Skin epidermis (tissue), 12 donors: ENCODE data around the gene PPHLN1.
"Not testable (repeated sequence)": the region's sequence is repeated elsewhere in the genome, so short reads cannot be mapped to it uniquely, and the experiment has no call there.

Experiments used
- H3K27ac ChIP-seq, 21 experiments: fragments of 200-600 bp; sonication (generic) in 11 of 21; one replicate each; pipeline ENCODE4 v1.5.0; 2020; ENCODE audit warnings: mild to moderate bottlenecking in 3 of 21, inconsistent platforms in 2 of 21, moderate library complexity in 2 of 21
- H3K4me3 ChIP-seq, 7 experiments: fragments of 200-600 bp; sonication (generic) in 2 of 7; one replicate each; pipeline ENCODE4 v1.5.0; 2020; ENCODE audit warnings: inconsistent platforms in 2 of 7, mild to moderate bottlenecking in 2 of 7, moderate library complexity in 1 of 7

The PPHLN1 gene

DNA sequence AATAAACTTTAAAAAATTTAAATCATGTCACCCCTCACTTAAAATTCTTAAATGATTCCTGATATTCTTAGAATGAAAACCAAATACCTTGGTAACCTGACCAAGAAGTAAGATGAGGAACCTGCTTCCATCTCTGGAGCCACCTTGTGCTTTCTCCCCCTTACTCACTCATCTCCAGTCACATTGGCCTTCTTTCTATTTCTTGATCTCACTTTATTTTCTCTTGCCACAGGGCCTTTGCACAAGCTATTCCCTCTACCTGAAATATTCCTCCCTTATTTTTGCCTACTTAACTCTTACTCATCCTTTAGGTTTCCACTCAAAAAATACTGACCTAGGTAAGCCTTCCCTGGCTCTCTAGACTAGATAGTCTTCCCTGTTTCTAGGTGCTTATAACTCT is 5.2 kb upstream of the PPHLN1 start:
- no peak overlapping the region for H3K4me3 ChIP-seq
- H3K27ac ChIP-seq = no peak overlapping the region

DNA sequence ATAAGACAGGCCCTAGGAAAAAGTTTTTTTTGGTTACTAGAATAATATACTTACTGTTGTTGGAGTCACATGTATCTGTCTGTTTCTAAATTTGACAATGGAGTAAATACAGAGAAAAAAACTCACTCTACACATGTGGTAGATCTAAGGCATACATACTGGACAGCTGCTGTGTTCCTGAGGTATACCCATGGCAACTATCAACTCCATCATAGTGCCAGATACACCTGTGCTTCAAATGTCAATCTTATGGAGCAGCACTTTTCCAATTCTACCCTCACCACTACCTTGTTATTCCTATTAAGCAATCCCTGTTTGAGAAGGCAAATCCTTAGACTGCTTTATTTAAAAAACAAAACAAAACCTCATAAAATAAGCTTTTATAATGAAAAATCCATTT is 3.4 kb upstream of the PPHLN1 start:
- Histone ChIP-seq H3K27ac (no peak overlapping the region), H3K4me3 (no peak overlapping the region)

DNA sequence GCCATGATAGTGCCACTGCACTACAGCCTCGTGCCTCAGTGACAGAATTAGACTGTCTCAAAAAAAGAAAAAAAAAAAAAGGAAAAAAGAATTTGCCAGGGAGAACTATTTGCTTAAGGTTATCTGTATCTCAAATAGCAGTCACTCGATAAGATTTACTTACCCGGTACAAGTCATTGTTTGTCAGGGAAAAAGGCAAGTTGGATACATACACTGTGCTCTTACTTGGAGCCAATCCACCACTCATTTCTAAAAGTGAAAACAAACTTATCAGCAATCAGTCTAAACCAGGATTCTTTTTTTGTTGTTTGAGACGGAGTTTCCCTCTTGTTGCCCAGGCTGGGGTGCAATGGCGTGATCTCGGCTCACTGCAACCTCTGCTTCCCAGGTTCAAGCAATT is 2.1 kb upstream of the PPHLN1 start:
- Histone ChIP-seq H3K27ac (no peak overlapping the region), H3K4me3 (no peak overlapping the region)

DNA sequence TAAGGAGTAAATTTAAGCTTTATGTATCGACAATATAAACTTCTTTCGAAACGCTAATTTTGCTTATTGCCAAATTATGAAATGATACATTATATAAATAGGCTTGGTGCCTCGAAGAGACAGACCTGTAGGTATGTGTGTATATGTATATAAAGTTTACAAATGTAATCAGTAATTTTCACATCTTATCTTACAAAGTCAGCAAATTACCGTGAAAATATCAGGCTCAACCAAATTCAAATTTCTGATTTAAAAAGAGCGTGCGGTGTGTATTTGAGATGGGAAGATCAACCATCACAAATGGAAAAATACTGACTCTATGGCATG is 678 bp upstream of the PPHLN1 start:
- H3K4me3 ChIP-seq = peak overlapping the region; percentile 55 to 88 (median 73)
- peak overlapping the region; percentile 60 to 96 (median 86) for H3K27ac ChIP-seq

DNA sequence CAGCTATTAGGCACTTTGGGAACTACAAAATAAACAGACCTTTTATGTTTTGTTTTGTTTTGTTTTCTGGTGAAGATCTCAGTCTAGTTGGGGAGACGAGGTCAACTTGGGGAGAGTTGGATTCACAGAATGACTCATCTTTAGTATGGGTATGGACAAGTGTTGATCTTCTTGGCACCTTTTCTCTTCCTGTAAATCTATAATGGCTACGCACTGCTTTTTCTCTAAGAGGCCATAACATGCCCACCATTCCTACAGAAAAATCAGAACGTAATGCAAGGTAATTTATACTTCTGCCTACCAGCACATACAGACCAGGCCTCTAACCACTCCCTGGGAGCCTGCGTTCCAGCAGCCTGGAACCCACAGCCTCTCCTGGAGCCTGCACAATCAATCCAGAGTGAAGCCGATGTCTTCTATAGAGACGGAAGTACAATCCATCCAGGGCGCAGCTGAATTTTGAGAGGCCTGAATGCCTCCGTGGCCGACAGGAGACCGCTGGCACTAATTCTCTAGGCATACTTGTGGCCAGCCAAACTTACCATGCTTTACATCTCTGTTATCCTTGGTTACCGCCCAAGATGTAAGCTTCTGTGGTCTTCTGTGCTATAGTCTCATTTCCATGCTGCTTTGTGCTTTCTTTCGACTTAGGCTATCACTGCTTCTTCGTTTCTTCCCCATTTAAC is 717 bp downstream of the PPHLN1 start:
- H3K27ac ChIP-seq = peak overlapping the region in 20 of 21 experiments; percentile 60 to 96 (median 86)
- H3K4me3 ChIP-seq = peak overlapping the region; percentile 55 to 88 (median 73)

DNA sequence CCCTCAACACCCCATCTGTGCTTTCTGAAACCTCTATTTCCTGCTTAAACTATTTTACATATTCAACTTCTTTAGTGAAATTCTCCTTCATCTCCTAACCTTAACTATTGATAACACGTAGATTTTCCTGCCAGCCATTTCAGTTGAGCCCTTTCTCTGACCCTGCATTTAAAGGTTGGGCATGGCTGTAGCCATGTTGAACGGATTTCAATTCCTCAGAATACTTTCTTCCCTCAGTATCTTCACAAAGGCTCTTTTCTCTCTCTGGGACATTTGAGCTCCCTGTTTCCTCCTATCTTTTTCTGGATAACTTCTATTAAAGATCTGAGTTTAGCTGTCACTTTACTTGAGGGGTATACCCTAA is 1.2 kb downstream of the PPHLN1 start:
- H3K27ac ChIP-seq = peak overlapping the region in 15 of 21 experiments; percentile 50 to 96 (median 87)
- H3K4me3 ChIP-seq = peak overlapping the region; percentile 55 to 88 (median 73)

DNA sequence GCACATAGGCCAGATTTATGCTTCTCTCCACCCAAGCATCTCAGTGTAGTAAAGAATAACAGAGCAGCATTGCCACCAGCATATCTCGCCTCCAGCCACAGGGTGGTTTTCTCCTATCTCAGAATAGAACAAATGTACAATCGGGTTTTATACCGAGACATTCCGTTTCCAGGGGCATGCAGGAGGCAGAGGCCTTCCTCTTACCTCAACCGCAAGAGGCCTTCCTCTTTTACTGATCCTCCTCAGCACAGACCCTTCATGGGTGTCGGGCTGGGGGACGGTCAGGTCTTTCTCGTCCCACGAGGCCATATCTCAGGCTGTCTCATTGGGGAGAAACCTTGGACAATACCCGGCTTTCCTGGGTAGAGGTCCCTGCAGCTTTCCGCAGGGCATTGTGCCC is 4.1 kb downstream of the PPHLN1 start:
- not testable (repeated sequence) for H3K27ac ChIP-seq, H3K4me3 ChIP-seq

DNA sequence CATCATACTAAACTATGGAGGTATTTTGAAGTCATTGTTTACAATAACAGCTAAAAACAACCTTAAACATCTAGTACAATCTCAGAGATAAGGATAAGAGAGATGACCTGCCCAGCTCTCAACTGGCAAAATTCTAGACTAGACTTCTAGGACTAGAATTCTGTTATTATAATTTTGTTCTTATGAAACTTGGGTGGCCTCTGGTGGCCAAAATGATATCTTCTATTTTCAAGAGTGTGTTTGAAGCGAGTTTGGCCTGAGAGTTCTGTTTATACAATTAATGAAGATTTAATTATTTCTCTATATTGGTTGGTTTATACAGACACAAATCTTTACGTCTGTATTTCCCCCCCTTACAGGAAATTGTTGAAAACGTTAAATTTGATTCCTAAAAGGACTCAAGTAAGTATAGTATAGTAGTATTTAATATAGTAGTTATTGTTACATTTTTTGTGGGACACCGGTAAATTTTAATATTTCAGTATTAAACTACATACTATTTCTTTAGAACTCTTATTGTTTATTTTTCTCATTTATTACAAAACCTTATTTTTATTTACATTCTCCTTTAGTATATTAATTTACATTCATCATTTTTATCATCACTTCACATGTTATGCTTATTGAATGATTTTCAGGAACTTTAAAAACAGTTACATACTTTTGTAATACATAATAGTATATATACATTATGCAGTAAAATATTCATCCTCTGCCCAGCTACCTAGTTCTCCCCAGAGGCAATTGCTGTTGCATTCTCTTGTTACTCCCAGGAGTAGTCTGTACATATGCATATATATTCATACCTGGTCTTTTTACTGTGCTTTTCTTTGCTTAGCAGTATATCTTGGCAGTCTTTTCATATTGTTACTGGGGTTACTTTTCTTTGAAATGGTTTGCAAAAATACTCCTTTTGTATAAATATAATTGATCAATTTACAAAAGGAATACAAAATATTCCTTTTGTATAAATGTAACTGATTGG is 6.6 kb downstream of the PPHLN1 start:
- Histone ChIP-seq H3K27ac (no peak overlapping the region), H3K4me3 (no peak overlapping the region)

DNA sequence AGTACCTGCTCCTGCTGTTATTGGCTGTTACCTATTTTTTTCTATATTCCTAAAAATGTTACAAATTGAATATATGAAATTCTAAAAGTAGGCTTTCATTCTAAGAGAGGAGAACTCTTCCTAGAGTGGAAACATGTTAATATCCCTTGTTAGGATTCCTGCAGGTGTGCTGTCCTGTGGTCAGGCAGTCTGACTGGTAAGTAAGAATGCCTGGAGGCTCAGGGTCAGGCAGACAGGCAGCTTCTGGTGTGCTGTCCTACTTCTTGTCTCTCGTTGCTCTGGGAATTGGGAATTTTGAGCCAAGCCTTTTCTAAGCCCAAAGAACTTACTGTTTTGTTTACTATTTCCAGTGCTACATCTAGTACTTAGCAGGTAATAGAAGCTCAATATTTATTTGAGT is 10.3 kb downstream of the PPHLN1 start:
- Histone ChIP-seq H3K4me3 (no peak overlapping the region), H3K27ac (no peak overlapping the region)

DNA sequence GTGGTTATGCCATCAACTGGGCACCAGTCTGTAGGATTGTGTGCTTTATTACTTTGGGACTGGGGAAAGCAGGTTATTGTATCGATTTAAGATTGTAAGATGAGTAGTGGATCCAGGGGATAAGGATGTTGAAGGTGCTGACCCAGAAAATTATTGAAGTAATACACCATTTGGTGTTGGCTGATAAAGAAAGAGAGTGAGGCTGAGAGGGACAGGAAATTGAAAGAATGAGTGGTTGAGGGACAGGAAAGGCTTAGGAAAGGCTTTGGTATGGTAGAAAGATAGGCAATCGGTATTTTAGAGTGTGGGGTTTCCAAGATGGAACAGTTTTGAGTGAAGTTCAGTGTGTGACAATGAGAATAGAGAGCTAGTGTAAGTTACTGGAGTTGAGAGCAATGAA is 12.3 kb downstream of the PPHLN1 start:
- no peak overlapping the region for H3K4me3 ChIP-seq

DNA sequence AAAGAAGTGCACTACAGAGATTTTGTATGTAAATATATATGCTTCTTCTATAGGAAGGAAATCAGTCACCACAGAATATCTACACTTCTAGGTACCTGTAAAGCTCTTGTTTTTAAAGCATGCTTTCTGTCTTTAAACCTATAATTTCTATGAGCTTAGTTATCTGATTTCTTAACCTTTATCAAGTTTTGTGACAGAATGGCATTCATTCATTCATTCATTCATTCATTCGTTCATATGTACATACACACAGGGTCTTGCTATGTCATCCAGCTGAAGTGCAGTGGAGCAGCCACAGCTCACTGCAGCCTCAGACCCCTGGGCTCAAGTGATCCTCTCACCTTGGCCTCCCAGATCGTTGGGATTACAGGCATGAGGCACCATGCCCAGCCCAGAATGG is 16.1 kb downstream of the PPHLN1 start:
- no peak overlapping the region for H3K27ac ChIP-seq
- H3K4me3 ChIP-seq = no peak overlapping the region

More for the DNA sequence above, 12.3 kb downstream of the PPHLN1 start:
- H3K27ac ChIP-seq = no peak overlapping the region

DNA sequence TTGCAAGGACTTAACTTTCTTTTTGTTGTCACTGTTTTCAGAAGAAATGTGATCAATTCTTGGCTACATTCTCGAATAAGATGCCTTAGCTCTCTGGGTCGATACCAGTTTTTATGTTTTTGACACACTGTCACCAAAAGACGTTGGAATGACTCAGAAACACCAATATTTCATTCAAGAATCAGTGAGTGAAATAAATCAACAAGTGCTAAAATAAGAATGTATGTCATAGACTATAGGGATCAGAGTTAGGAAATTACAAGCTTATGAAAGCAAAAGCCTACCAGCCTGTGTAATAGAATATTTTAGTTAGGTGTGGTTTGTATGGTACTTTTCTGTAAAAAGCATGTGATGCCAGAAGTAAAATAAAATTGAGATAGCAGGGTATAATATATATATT is 17.8 kb downstream of the PPHLN1 start:
- H3K27ac ChIP-seq = no peak overlapping the region
- no peak overlapping the region for H3K4me3 ChIP-seq

DNA sequence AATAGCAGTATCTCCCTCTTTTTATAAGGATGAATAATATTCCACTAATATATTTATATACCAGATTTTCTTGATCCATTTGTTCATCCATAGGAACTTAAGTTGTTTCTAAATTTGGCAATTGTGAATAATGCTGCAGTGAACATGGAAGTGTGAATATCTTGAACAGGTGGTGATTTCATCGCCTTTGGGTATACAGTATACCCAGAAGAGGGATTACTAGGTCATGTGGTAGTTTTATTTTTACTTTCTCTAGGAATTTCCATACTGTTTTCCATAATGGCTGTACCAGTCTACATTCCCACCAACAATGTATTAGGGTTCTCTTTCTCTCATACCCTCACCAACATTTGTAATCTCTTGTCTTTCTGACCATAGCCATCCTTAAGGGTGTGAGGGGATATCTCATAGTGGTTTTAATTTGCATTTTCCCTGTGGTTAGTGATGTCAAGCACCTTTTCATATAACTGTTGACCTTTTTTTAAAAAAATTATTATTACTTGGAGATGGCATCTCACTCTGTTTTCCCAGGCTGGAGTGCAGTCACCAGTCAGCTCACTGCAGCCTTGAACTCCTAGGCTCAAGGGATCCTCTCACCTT is 20.5 kb downstream of the PPHLN1 start:
- H3K4me3 ChIP-seq = no peak overlapping the region

DNA sequence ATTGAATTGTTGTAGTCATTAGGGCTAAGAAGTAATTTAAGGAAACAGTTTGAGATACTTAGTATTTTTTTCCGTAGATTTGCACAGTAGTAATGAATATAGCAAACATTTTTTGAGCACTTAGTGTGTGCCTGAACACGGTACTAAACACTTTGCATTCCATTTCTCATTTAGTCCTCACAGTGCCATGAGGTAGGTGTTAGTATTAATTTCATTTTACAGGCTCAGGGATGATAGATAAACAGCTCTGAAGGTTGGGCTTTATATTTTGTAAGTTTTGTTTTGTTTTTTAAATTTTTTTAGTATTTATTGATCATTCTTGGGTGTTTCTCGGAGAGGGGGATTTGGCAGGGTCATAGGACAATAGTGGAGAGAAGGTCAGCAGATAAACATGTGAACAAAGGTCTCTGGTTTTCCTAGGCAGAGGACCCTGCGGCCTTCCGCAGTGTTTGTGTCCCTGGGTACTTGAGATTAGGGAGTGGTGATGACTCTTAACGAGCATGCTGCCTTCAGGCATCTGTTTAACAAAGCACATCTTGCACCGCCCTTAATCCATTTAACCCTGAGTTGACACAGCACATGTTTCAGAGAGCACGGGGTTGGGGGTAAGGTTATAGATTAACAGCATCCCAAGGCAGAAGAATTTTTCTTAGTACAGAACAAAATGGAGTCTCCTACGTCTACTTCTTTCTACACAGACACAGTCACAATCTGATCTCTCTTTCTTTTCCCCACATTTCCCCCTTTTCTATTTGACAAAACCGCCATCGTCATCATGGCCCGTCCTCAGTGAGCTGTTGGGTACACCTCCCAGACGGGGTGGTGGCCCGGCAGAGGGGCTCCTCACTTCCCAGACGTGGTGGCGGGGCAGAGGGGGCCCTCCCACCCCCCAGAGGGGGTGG is 23.4 kb downstream of the PPHLN1 start:
- not testable (repeated sequence) for H3K27ac ChIP-seq

More for the DNA sequence above, 20.5 kb downstream of the PPHLN1 start:
- H3K27ac ChIP-seq = no peak overlapping the region

DNA sequence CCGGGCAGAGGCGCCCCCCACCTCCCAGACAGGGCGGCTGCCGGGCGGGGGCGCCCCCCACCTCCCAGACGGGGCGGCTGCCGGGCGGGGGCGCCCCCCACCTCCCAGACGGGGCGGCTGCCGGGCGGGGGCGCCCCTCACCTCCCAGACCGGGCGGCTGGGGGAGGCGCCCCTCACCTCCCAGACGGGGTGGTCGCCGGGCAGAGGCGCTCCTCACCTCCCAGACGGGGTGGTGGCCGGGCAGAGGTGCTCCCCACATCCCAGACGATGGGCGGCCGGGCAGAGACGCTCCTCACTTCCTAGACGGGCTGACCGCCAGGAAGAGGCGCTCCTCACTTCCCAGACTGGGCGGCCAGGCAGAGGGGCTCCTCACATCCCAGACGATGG is 24.0 kb downstream of the PPHLN1 start:
- not testable (repeated sequence) for H3K27ac ChIP-seq, H3K4me3 ChIP-seq

More for the DNA sequence above, 23.4 kb downstream of the PPHLN1 start:
- H3K4me3 ChIP-seq = not testable (repeated sequence)

DNA sequence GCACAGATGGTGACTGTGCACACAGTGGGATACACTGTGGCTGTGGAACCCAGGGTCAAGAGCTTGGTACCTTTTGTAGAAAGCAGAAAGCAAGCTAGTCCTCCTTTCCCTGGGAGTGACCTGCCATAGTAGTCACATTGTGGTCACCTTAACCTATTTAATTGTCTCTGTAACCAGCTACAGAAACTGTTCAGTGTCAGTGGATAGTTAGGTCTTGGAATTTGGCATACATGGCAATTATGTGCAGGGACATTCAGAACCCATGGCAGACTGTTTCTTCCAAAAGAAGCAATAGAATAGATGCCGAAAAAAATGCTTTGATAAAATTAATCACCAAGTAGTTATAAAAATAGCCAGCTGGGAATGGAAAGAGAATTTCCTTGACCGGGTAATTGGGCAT is 30.4 kb downstream of the PPHLN1 start:
- Histone ChIP-seq H3K4me3 (no peak overlapping the region), H3K27ac (no peak overlapping the region)

DNA sequence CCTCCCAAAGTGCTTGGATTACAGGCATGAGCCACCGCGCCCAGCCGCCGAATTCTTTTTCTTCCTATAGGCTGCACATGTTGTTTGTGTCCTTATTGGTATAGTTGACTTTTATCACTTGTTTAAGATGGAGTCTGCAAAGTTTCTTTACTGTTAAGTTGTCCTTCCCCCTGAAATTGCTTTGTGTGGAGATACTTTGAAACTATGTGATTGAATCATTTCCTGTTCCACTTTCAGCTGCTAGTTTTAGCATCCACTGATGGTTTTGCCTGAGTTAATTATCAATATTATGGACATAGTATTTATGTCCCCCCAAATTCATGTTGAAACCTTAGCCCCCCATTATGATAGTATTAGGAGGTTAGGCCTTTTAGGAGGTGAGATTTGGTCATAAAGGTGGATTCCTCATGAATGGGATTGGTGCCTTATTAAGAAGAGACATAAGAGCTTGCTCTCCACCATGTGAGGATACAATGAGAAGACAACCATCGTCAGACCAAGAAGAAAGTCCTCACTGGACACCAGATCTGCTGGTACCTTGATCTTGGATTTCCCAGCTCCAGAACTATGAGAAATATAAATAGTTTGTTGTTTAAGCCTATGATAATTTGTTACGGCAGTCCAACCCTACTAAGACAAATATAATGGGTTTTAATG is 34.9 kb downstream of the PPHLN1 start:
- Histone ChIP-seq H3K4me3 (no peak overlapping the region), H3K27ac (no peak overlapping the region)

DNA sequence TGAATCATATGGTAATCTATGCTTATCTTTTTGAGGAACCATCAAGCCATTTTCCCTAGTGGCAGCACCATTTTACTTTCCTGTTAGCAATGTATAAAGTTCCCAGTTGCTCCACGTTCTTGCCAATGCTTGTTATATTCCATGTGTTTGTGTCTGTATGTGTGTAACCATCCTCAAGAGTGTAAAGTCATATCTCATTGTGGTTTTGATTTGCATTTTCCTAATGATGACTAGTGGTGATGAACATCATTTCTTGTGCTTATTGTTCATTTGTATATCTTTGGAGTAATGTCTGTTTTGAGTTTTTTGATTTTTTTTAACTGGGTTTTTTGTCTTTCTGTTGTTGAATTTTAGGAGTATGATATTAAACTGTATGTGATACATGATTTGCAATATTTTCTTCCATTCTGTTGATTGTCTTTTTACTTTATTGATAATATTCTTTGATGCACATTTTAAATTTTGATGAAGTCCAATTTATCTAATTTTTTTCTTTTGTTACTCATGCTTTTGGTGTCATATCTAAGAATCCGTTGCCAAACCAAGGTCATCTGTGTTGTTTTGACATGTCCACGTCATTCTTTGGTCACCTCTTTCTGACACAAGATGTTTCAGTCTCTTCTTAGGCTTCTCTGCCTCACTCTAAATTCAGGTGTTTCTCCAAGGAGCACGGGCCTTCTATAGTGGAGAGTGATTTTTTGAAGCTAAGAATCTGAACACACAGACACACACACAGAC is 36.1 kb downstream of the PPHLN1 start:
- Histone ChIP-seq H3K4me3 (no peak overlapping the region), H3K27ac (no peak overlapping the region)
